B cell (primary cell): ENCODE results near the gene GSTP1. TPM values are rescaled to one million over a fixed set of nuclear protein-coding genes. Genes with fewer than 3 reads are reported as not detected.

Experiments used
- ATAC-seq: fragments of 200-7000 bp; cut with Tn5 transposase; one replicate; pipeline ENCODE4 v1.10.0; 2021; ENCODE audit warnings: low read depth, mild to moderate bottlenecking, moderate number of reproducible peaks, moderate library complexity
- CTCF ChIA-PET: fragments of 350-600 bp; sonication (Branson Sonifier 250); formaldehyde crosslinking; loops from one replicate; lab custom pipeline; 2021; ENCODE audit warnings: antibody characterized with exemption, inconsistent platforms; lab: Charles Lee
- POLR2A ChIA-PET: fragments of 350-600 bp; sonication (Branson Sonifier 250); formaldehyde crosslinking; loops from one replicate; lab custom pipeline; 2021; ENCODE audit warnings: antibody characterized with exemption; lab: Charles Lee
- DNase-seq: peaks from one replicate; pipeline ENCODE4 v3.0.0; 2013
- H2AFZ ChIP-seq: 2 replicates; pipeline ENCODE4 v1.6.1; 2012; ENCODE audit warnings: mild to moderate bottlenecking, low read depth, low read length; ENCODE audit not compliant: insufficient read depth, poor library complexity, severe bottlenecking
- H3K27ac ChIP-seq, 2 donors: 1 replicate in 1 of 2; 2 replicates in 1 of 2; pipeline ENCODE4 v1.5.1; 2012 to 2013; ENCODE audit warnings: low read length in 2 of 2, mild to moderate bottlenecking in 2 of 2, moderate library complexity in 1 of 2
- H3K27me3 ChIP-seq, 4 experiments: fragments of 200-600 bp in 1 of 4; sonication (generic) in 1 of 4; replicated peaks in 1 of 4; 1 replicate in 2 of 4; 2 replicates in 2 of 4; pipeline versions ENCODE4 v1.6.1 to v1.7.0; 2013 to 2016; ENCODE audit warnings: low read length in 3 of 4, mild to moderate bottlenecking in 2 of 4, mixed read lengths in 1 of 4, moderate library complexity in 1 of 4; ENCODE audit not compliant: insufficient read depth in 4 of 4, control insufficient read depth in 3 of 4; ENCODE audit errors: control extremely low read depth in 1 of 4
- H3K36me3 ChIP-seq, 2 experiments: replicated peaks in 1 of 2; 1 replicate in 1 of 2; 2 replicates in 1 of 2; pipeline versions ENCODE4 v1.6.1 to v1.7.1; 2013; ENCODE audit warnings: low read length in 1 of 2; ENCODE audit not compliant: insufficient read depth in 2 of 2, control insufficient read depth in 1 of 2; ENCODE audit errors: control extremely low read depth in 1 of 2, extremely low read depth in 1 of 2
- H3K4me1 ChIP-seq, 2 donors: fragments of 200-600 bp in 1 of 2; sonication (generic) in 1 of 2; 1 replicate in 1 of 2; 2 replicates in 1 of 2; pipeline versions ENCODE4 v1.5.1 to v1.6.1; 2013 to 2017; ENCODE audit warnings: low read length in 2 of 2; ENCODE audit not compliant: control insufficient read depth in 2 of 2, insufficient read depth in 2 of 2
- H3K4me2 ChIP-seq: replicated peaks from 2 replicates; pipeline ENCODE3; 2012; ENCODE audit warnings: mild to moderate bottlenecking, low read depth, low read length; ENCODE audit not compliant: poor library complexity, severe bottlenecking
- H3K4me3 ChIP-seq, 5 experiments: fragments of 200-600 bp in 1 of 5; sonication (generic) in 1 of 5; 1 replicate in 3 of 5; 2 replicates in 2 of 5; pipeline versions ENCODE4 v1.5.1 to v1.7.0; 2011 to 2016; ENCODE audit warnings: low read length in 4 of 5, mild to moderate bottlenecking in 4 of 5, low read depth in 2 of 5, control low read depth in 1 of 5, moderate library complexity in 1 of 5; ENCODE audit not compliant: insufficient read depth in 1 of 5; ENCODE audit errors: control extremely low read depth in 1 of 5, extremely low read depth in 1 of 5
- H3K79me2 ChIP-seq: fragments of 200-600 bp; sonication (generic); one replicate; pipeline ENCODE4 v1.6.0; 2016; ENCODE audit warnings: low read length; ENCODE audit not compliant: control insufficient read depth, insufficient read depth
- H3K9ac ChIP-seq: fragments of 200-600 bp; sonication (generic); 2 replicates; pipeline ENCODE4 v1.6.1; 2017; ENCODE audit warnings: mild to moderate bottlenecking, low read length, moderate library complexity
- H3K9me3 ChIP-seq, 3 donors: one replicate each; pipeline versions ENCODE4 v1.6.1 to v1.7.1; 2013; ENCODE audit warnings: low read length in 2 of 3; ENCODE audit not compliant: control insufficient read depth in 2 of 3, insufficient read depth in 1 of 3; ENCODE audit errors: control extremely low read depth in 1 of 3
- H4K20me1 ChIP-seq: 2 replicates; pipeline ENCODE4 v1.6.0; 2012; ENCODE audit warnings: mild to moderate bottlenecking, low read length; ENCODE audit not compliant: insufficient read depth, control insufficient read depth, poor library complexity, severe bottlenecking
- H3K27ac Mint-ChIP-seq: one replicate; pipeline ENCODE4 v1.8.0; 2021; ENCODE audit warnings: mixed read lengths
- H3K27me3 Mint-ChIP-seq: one replicate; pipeline ENCODE4 v1.8.0; 2021; ENCODE audit warnings: mixed read lengths
- H3K4me1 Mint-ChIP-seq: one replicate; pipeline ENCODE4 v1.8.0; 2021; ENCODE audit warnings: mixed read lengths
- H3K4me3 Mint-ChIP-seq: one replicate; pipeline ENCODE4 v1.8.0; 2021; ENCODE audit warnings: mixed read lengths
- H3K9me3 Mint-ChIP-seq: one replicate; pipeline ENCODE4 v1.8.0; 2022; ENCODE audit warnings: mixed read lengths; ENCODE audit not compliant: insufficient read depth
- CTCF ChIP-seq: fragments of 200-600 bp; IDR thresholded peaks from one replicate; pipeline ENCODE4 v1.8.0; 2022; ENCODE audit warnings: antibody characterized with exemption, mild to moderate bottlenecking
- EZH2 ChIP-seq: IDR thresholded peaks from 2 replicates; pipeline ENCODE4 v1.6.1; 2012; ENCODE audit warnings: borderline replicate concordance, low read depth, mild to moderate bottlenecking, moderate library complexity, low read length; ENCODE audit not compliant: insufficient read depth, poor library complexity, severe bottlenecking
- WGBS: methylation state at CpG from one replicate; pipeline ENCODE4 v1.1.5; 2013; ENCODE audit warnings: missing lambda C conversion rate; ENCODE audit not compliant: insufficient coverage; 5-methylcytosine and 5-hydroxymethylcytosine counted together
- intact Hi-C: fragments of 100-400 bp; cut with micrococcal nuclease; formaldehyde crosslinking; loops from one replicate; pipeline ENCODE4 v1.10.0; 2022
- polyA plus RNA-seq: library from polyadenylated mRNA; depleted of rRNA; stranded (reverse); fragments of >200 nt; gene quantifications from 2 replicates; pipeline ENCODE4 v1.2.3, GENCODE V29; 2012
- total RNA-seq, 2 donors: library from RNA; stranded (reverse); fragments of 120-200 nt in 1 of 2; gene quantifications; 1 replicate in 1 of 2; 2 replicates in 1 of 2; pipeline versions ENCODE4 v1.2.3 to v1.2.4, GENCODE V29; 2013 to 2022

GSTP1 gene
- total and polyA plus RNA-seq, 2 donors (not counting 1 experiment from before 2014, with no cell fraction given), result 200 to 313 TPM

- ChIA-PET CTCF (interaction anchor here (0.5 to 5.3 kb wide), 4 partner anchors 11 to 206 kb away, joined by 3 to 20 read pairs (median 4); partner anchors contain the start of gene PPP1CA), POLR2A (interaction anchor here (0.9 kb wide), 1 partner anchor 22 kb away, joined by 5 read pairs; the partner anchor contains the start of gene GSTP1)
- H3K27me3 ChIP-seq, result peaks cover 0 to 7% (median 0%) of the 10 kb centered on the region in 4 experiments
- H3K9ac ChIP-seq, result no peak overlapping the region
- peak; percentile 36 for ATAC-seq
- H3K4me1 ChIP-seq, result peaks cover 11 to 26% of the 10 kb centered on the region in 2 donors
- no peak overlapping the region for H3K4me3 ChIP-seq
- no peaks in the 10 kb centered on the region for H4K20me1 ChIP-seq
- H2AFZ ChIP-seq, result no peak overlapping the region
- TF ChIP-seq EZH2 (no peak), CTCF (no peak)
- intact Hi-C loops, result no loop called here
- DNase-seq, result no peak
- no peak overlapping the region for H3K27ac Mint-ChIP-seq
- H3K4me1 Mint-ChIP-seq, result peaks cover 22% of the 10 kb centered on the region
- no peaks in the 10 kb centered on the region for H3K9me3 Mint-ChIP-seq
- no peaks in the 10 kb centered on the region for H3K9me3 ChIP-seq
- H3K4me2 ChIP-seq, result peak overlapping the region; percentile 31
- 38% methylated on average over 4 of the region's 10 CpGs for WGBS
- H3K4me3 Mint-ChIP-seq, result peak overlapping the region; percentile 38
- no peaks in the 10 kb centered on the region for H3K79me2 ChIP-seq
- H3K27me3 Mint-ChIP-seq, result peaks cover 6% of the 10 kb centered on the region
- H3K27ac ChIP-seq, result no peak overlapping the region
- H3K36me3 ChIP-seq, result no peaks in the 10 kb centered on the region
These were observed 21.5 kb upstream of the GSTP1 start for GRCh38 chr11:67561971-67562619.
